GM10266 (cell line): ENCODE data around the gene DOCK2.

Experiments used
- DNase-seq: peaks from one replicate; pipeline ENCODE4 v3.0.0; 2012; ENCODE audit errors: extremely low spot score
- CTCF ChIP-seq: IDR thresholded peaks from 2 replicates; pipeline ENCODE4 v1.5.1; 2012; ENCODE audit warnings: mild to moderate bottlenecking, low read depth; ENCODE audit not compliant: control insufficient read depth, insufficient read depth; ENCODE audit errors: missing control alignments

DOCK2 gene

GRCh38 chr5:170105642-170106611, 468.9 kb downstream of the DOCK2 start, which contains the start of gene FOXI1:
TSS of gene FOXI1 (plus strand) at chr5:170105897. CDS start at chr5:170105958, 61 bp downstream.
- TF ChIP-seq CTCF, result no peak
- DNase-seq, result no peak

GRCh38 chr5:170107674-170108073, 470.6 kb downstream of the DOCK2 start:
- no peak for TF ChIP-seq CTCF
- DNase-seq, result no peak

- no peak for DNase-seq
- no peak for TF ChIP-seq CTCF
Observed at GRCh38 chr5:170108266-170108785, 471.3 kb downstream of the DOCK2 start.

GRCh38 chr5:170109059-170110031, 472.3 kb downstream of the DOCK2 start:
- no peak for DNase-seq
- TF ChIP-seq CTCF, result no peak

GRCh38 chr5:170110403-170111087, 473.5 kb downstream of the DOCK2 start:
- no peak for DNase-seq
- no peak for TF ChIP-seq CTCF

GRCh38 chr5:170111088-170111785, 474.2 kb downstream of the DOCK2 start:
- DNase-seq, result no peak
- TF ChIP-seq CTCF, result no peak
